ENCODE results near the gene XPNPEP2.

- TF ChIP-seq CTCF (conservative IDR thresholded peaks at IDR 0.05) (no peak), EZH2 (IDR thresholded peaks at IDR 0.05; ENCODE audit: low read depth) (no peak)
These were observed 61.4 kb downstream of the XPNPEP2 start for GRCh38 chrX:129800186-129800585.
